ENCODE results near the gene CENPA. TPM values are rescaled to one million over a fixed set of nuclear protein-coding genes. Genes with fewer than 3 reads are reported as not detected.

The CENPA gene
- polyA plus RNA-seq, 1 of the 3 experiments (the other 2 are of a cell fraction) = 19.5 TPM

- 61% methylated on average over 6 of the region's 6 CpGs for WGBS (ENCODE audit: low lambda C conversion rate)
- Histone ChIP-seq H2AFZ (ENCODE audit: low read depth) (no peak overlapping the region), H3K4me1 (ENCODE audit: control insufficient read depth in 1 of 2, insufficient read depth in 2 of 2, low read depth in 1 of 2, low read length in 1 of 2) (no peaks in the 10 kb centered on the region; a peak in 1 of 4 replicates), H3K4me3 (ENCODE audit: low read depth in 2 of 2, low read length in 1 of 2) (no peak overlapping the region), H3K4me2 (no peak overlapping the region), H3K9ac (no peak overlapping the region), H3K27me3 (ENCODE audit: insufficient read depth) (no peaks in the 10 kb centered on the region), H3K36me3 (replicated peaks in 1 of 2; ENCODE audit: control insufficient read depth in 1 of 2, insufficient read depth in 2 of 2, low read length in 1 of 2) (no peaks in the 10 kb centered on the region), H3K27ac (ENCODE audit: low read depth in 2 of 2, low read length in 1 of 2) (no peak overlapping the region), H3K79me2 (ENCODE audit: insufficient read depth) (no peaks in the 10 kb centered on the region), H3K9me2 (no peaks in the 10 kb centered on the region), H3K9me3 (no peaks in the 10 kb centered on the region), H4K20me1 (ENCODE audit: insufficient read depth) (no peaks in the 10 kb centered on the region), H3F3A (replicated peaks; ENCODE audit: insufficient read depth) (no peaks in the 10 kb centered on the region)
- ChIA-PET CTCF (interaction anchor here (1.0 to 4.0 kb wide), 4 partner anchors 17 to 198 kb away, joined by 3 to 21 read pairs (median 4); no protein-coding TSS in a partner anchor), POLR2A (no interaction called here)
- DNase-seq = no peak
- TF ChIP-seq NFIC (IDR thresholded peaks at IDR 0.05; ENCODE audit: borderline replicate concordance) = no peak
- TF ChIP-seq, protein P1, sequence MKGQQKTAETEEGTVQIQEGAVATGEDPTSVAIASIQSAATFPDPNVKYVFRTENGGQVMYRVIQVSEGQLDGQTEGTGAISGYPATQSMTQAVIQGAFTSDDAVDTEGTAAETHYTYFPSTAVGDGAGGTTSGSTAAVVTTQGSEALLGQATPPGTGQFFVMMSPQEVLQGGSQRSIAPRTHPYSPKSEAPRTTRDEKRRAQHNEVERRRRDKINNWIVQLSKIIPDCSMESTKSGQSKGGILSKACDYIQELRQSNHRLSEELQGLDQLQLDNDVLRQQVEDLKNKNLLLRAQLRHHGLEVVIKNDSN (IDR thresholded peaks at IDR 0.05; ENCODE audit: borderline replicate concordance, low read depth) = no peak
- no peak for TF ChIP-seq POLR2AphosphoS5 (IDR thresholded peaks at IDR 0.05; ENCODE audit: low read depth, low read length)
- no peak for TF ChIP-seq REST (IDR thresholded peaks at IDR 0.05; ENCODE audit: low read depth, low read length)
- TF ChIP-seq USF2 (IDR thresholded peaks at IDR 0.05; ENCODE audit: borderline replicate concordance, low read depth, low read length) = no peak
- TF ChIP-seq, protein P2, sequence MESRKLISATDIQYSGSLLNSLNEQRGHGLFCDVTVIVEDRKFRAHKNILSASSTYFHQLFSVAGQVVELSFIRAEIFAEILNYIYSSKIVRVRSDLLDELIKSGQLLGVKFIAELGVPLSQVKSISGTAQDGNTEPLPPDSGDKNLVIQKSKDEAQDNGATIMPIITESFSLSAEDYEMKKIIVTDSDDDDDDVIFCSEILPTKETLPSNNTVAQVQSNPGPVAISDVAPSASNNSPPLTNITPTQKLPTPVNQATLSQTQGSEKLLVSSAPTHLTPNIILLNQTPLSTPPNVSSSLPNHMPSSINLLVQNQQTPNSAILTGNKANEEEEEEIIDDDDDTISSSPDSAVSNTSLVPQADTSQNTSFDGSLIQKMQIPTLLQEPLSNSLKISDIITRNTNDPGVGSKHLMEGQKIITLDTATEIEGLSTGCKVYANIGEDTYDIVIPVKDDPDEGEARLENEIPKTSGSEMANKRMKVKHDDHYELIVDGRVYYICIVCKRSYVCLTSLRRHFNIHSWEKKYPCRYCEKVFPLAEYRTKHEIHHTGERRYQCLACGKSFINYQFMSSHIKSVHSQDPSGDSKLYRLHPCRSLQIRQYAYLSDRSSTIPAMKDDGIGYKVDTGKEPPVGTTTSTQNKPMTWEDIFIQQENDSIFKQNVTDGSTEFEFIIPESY (IDR thresholded peaks at IDR 0.05; ENCODE audit: borderline replicate concordance, low read depth) = no peak
- no peak for TF ChIP-seq EZH2phosphoT487 (IDR thresholded peaks at IDR 0.05; ENCODE audit: borderline replicate concordance, low read depth)
- TF ChIP-seq YY1 (IDR thresholded peaks at IDR 0.05; ENCODE audit: low read depth) = no peak
- no peak for TF ChIP-seq FOXJ3 (CRISPR knock-in tag; IDR thresholded peaks at IDR 0.05)
- TF ChIP-seq, protein P3, sequence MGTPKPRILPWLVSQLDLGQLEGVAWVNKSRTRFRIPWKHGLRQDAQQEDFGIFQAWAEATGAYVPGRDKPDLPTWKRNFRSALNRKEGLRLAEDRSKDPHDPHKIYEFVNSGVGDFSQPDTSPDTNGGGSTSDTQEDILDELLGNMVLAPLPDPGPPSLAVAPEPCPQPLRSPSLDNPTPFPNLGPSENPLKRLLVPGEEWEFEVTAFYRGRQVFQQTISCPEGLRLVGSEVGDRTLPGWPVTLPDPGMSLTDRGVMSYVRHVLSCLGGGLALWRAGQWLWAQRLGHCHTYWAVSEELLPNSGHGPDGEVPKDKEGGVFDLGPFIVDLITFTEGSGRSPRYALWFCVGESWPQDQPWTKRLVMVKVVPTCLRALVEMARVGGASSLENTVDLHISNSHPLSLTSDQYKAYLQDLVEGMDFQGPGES (IDR thresholded peaks at IDR 0.05; ENCODE audit: low read depth, low read length) = no peak
- no peak for TF ChIP-seq NRF1 (IDR thresholded peaks at IDR 0.05; ENCODE audit: low read depth, low read length)
- TF ChIP-seq MEF2A (IDR thresholded peaks at IDR 0.05; ENCODE audit: borderline replicate concordance, low read depth) = no peak
- TF ChIP-seq RXRA (IDR thresholded peaks at IDR 0.05; ENCODE audit: borderline replicate concordance, low read depth) = no peak
- TF ChIP-seq FOSL2 (IDR thresholded peaks at IDR 0.05; ENCODE audit: borderline replicate concordance, low read depth) = no peak
Measured at GRCh38 chr2:26818972-26819371, 33.1 kb downstream of the CENPA start.

Measured in SK-N-SH (cell line).